GM19467 (cell line): ENCODE measurements around the gene OR1J2.

ENCODE experiments used
- ATAC-seq: cut with Tn5 transposase; IDR thresholded peaks from one replicate; pipeline ENCODE4 v1.9.1; 2021; ENCODE audit warnings: mild to moderate bottlenecking, moderate library complexity; ENCODE audit not compliant: unreplicated experiment

OR1J2 gene

GRCh38 chr9:122546196-122546595 lies 35.6 kb downstream of the OR1J2 start:
- ATAC-seq, result no peak

- ATAC-seq, result no peak
Observed at GRCh38 chr9:122551371-122551770, 40.8 kb downstream of the OR1J2 start.

- ATAC-seq, result no peak
Observed at GRCh38 chr9:122552812-122553211, 42.2 kb downstream of the OR1J2 start, which contains the start of gene OR1N2. Gene OR1N2, plus strand, starts transcription at chr9:122553112. Its CDS starts 100 bp downstream, at chr9:122553212.
